ENCODE results near the gene MYB. TPM values are rescaled to one million over a fixed set of nuclear protein-coding genes. Genes with fewer than 3 reads are reported as not detected.

The MYB gene
- total RNA-seq, 2 donors from 2014 or later, result 5.3 to 5.4 TPM

GRCh38 chr6:135268263-135268662 lies 87.2 kb downstream of the MYB start:
- no peak overlapping the region for H3K4me3 ChIP-seq (ENCODE audit: low read length)
- H3K4me1 ChIP-seq (ENCODE audit: control insufficient read depth, insufficient read depth, low read length), result peaks cover 16% of the 10 kb centered on the region
- H3K9me3 ChIP-seq (ENCODE audit: control insufficient read depth, low read length), result peaks cover 5% of the 10 kb centered on the region
- H3K27ac ChIP-seq (ENCODE audit: low read depth, low read length), result no peak overlapping the region
- no peak overlapping the region for H3K4me3 Mint-ChIP-seq
- H3K27me3 ChIP-seq (ENCODE audit: control insufficient read depth, insufficient read depth, low read length, poor library complexity, severe bottlenecking), result no peaks in the 10 kb centered on the region
- H3K9me3 Mint-ChIP-seq, result peaks cover 7% of the 10 kb centered on the region
- H3K27ac Mint-ChIP-seq, result no peak overlapping the region
- TF ChIP-seq CTCF (conservative IDR thresholded peaks at IDR 0.05), result no peak
- H3K27me3 Mint-ChIP-seq (ENCODE audit: insufficient read depth), result no peaks in the 10 kb centered on the region
- H3K36me3 ChIP-seq (ENCODE audit: control insufficient read depth, insufficient read depth, low read length), result no peaks in the 10 kb centered on the region
- peaks cover 44% of the 10 kb centered on the region for H3K4me1 Mint-ChIP-seq
- no peak overlapping the region for H3K9ac ChIP-seq (ENCODE audit: extremely low read depth, low read length, poor library complexity, severe bottlenecking)
- 97 to 100% methylated on average over 2 to 3 of the region's 3 CpGs for WGBS, 2 experiments (ENCODE audit: insufficient coverage in 1 of 2, insufficient read length in 1 of 2)
- DNase-seq, result no peak
- no peaks in the 10 kb centered on the region for H3K36me3 Mint-ChIP-seq (ENCODE audit: low read depth)

GRCh38 chr6:135268740-135269139 lies 87.6 kb downstream of the MYB start:
- Histone ChIP-seq H3K27me3 (ENCODE audit: control insufficient read depth, insufficient read depth, low read length, poor library complexity, severe bottlenecking) (no peaks in the 10 kb centered on the region), H3K4me1 (ENCODE audit: control insufficient read depth, insufficient read depth, low read length) (peaks cover 16% of the 10 kb centered on the region), H3K36me3 (ENCODE audit: control insufficient read depth, insufficient read depth, low read length) (no peaks in the 10 kb centered on the region), H3K9me3 (ENCODE audit: control insufficient read depth, low read length) (peaks cover 5% of the 10 kb centered on the region), H3K9ac (ENCODE audit: extremely low read depth, low read length, poor library complexity, severe bottlenecking) (no peak overlapping the region), H3K4me3 (ENCODE audit: low read length) (no peak overlapping the region), H3K27ac (ENCODE audit: low read depth, low read length) (no peak overlapping the region)
- no peak overlapping the region for H3K27ac Mint-ChIP-seq
- peaks cover 44% of the 10 kb centered on the region for H3K4me1 Mint-ChIP-seq
- WGBS, 2 experiments (ENCODE audit: insufficient coverage in 1 of 2, insufficient read length in 1 of 2), result 91 to 96% methylated on average over 3 of the region's 3 CpGs
- no peak overlapping the region for H3K4me3 Mint-ChIP-seq
- no peaks in the 10 kb centered on the region for H3K27me3 Mint-ChIP-seq (ENCODE audit: insufficient read depth)
- H3K36me3 Mint-ChIP-seq (ENCODE audit: low read depth), result no peaks in the 10 kb centered on the region
- DNase-seq, result no peak
- peaks cover 7% of the 10 kb centered on the region for H3K9me3 Mint-ChIP-seq
- TF ChIP-seq CTCF (conservative IDR thresholded peaks at IDR 0.05), result no peak

Small RNAs within 50 kb of the gene (microRNA-seq; reads per million reads assigned to microRNA genes)
- gene MIR548A2 (ENCODE audit: borderline microRNAs expressed), result not detected

Other genes with a start within 250 kb of the MYB start
- not detected for gene ALDH8A1, start 231.2 kb upstream of the MYB start, total RNA-seq
- 100 to 1,000 TPM; 106 to 122 TPM for gene HBS1L, start 126.5 kb upstream of the MYB start, total RNA-seq

Data from endodermal cell (in vitro differentiated cells).